GM19240 (cell line): ENCODE data around the gene MSRB3.

ENCODE experiments used
- DNase-seq: peaks from one replicate; pipeline ENCODE4 v3.0.0; 2011; ENCODE audit warnings: low spot score; ENCODE audit not compliant: insufficient read length

The MSRB3 gene

DNA sequence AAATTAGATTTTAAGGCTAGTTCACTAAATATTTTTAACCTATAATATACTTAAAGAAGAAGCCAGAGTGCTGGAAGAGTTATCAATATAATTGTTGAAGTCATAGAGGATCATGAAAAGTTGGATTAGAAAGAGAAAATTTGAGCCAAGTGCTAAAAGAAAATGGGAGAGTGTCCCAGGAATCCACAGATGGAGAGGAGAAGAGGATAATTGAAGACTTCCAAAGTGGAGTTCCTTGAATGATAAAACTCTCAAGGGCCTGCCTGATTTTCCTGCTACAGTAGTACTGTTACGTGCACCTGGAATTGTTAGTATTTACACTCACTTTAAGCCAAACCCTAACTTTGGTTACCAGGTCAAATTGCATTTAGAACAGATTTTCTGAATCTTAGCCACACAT is 113.2 kb downstream of the MSRB3 start:
- no peak for DNase-seq

DNA sequence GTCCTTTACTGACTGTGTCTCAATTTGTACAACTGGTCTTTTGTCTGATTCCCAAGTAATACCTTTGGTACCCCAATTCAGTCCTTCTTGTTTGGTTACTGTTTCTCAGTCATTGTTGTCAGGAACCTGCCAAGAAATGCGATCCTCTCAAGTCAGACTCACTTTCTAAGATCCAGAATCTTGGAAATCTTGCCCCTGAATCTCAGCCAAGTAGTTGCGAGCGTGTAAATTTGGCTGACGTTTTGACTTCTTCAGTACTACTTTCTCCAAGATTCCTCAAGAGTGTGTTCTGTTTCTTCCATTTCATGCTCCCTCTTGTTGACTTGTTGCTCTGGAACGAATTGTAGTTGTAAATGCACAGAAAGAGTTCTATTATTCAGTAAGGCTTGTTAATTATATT is 114.0 kb downstream of the MSRB3 start:
- DNase-seq: no peak

DNA sequence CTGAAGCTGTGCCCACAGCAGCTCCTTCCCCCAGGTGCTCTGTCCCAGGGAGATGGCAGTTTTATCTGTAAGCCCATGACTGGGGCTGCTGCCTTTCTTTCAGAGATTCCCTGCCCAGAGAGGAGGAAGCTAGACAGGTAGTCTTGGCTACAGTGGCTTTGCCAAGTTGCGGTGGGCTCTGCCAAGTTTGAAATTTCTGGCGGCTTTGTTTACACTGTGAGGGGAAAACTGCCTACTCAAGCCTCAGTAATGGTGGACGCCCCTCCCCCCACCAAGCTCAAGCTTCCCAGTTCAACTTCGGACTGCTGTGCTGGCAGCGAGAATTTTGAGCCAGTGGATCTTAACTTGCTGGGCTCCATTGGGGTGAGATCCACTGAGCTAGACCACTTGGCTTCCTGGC is 124.7 kb downstream of the MSRB3 start:
- no peak for DNase-seq

DNA sequence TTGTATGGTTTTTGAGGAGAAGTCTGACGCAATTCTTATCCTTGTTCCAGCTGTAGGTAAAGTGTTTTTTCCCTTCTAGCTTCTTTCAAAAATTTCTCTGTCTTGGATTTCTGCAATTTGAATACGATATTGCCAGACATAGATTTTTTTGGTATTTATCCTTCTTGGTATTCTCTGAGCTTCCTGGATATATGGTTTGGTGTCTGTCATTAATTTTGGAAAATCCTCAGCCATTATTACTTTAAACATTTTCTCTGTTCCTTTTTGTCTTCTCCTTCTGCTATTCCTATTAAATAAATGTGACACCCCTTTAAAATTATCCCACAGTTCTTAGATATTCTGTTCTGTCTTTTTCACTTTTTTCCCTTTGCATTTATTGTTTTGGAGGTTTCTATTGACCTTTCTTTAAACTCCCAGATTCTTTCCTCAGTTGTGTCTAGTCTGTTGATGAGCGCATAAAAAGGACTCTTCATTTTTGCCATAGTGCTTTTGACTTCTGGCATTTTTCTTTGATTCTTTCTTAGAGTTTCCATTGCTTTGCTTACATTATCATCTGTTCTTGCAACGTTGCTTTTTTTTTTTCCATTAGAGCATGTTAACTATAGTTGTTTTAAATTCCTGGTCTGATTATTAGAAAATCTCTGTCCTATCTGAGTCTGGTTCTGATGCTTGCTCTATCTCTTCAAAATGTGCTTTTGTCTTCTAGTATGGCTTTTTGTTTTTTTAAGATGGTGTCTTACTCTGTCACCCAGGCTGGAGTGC is 129.1 kb downstream of the MSRB3 start:
- no peak for DNase-seq

DNA sequence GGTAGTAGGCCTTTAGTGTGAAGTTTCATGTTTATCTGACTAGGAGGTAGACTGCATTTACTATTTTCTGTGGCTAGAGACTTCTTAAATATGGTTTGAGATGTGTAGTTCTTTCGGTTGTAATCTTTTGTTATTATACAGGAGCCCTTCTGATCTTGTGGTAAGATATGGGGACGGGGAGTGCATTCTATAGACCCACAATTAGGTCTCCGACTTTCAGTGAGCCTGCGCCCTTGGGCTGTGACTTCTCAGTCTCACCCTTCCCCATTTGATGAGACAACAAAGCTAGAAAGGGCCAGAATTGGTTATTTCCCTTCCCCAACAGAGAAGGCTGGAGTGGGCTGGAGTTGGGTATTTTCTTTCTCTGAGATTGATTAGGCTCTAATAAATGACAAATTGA is 130.0 kb downstream of the MSRB3 start:
- DNase-seq: no peak

DNA sequence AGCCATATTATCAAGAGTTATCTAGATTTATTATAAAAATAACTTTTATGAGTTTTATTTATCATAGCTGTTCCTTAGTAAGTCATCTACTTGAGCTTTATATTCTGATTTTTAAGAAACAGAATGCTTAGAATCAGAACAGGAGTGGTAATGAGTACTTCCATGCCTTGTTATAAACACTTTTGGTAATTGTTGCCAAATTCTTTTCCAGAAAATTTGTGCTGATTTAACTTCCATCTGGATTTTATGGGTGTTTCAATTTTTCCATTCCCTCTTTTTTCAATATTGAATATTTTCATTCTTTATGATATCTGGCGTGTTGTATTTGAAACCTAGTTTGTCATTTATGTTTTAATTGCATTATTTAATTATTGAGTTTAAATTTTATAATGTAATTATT is 131.2 kb downstream of the MSRB3 start:
- DNase-seq: no peak

DNA sequence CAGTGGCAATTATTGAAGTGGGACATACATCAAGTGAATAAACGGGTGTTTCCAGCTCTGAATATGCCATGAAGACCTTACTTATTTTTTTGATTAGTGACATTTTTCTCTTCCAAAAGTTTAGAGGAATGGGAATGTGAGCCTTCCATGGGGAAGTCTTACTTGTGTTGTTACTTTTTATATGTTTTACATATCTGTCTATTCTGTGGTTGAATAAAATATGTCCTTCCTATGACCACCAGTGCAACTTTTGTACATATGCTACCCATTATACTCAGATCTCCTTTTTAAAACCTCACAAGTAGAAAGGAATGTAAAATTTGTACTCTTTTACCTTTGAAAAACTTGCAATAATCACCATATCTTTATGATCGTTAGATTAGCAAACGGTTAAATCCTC is 132.7 kb downstream of the MSRB3 start:
- no peak for DNase-seq

DNA sequence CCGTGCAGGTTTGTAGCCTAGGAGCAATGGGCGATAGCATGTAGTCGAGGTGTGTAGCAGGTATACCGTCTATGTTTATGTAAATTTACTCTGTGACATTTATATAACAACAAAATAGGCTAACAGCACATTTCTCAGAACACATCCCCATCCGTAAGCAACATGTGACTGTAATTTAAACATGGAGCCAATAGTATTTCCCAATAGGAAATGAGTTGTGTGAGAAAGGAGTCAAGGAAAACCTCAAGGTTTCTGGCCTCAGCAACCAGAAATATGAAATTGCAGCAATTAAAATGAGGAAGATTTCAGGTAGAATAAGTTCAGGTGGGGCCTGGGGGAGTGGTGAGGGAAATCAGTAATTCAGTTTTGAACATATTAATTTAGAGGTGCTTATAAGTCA is 136.0 kb downstream of the MSRB3 start:
- no peak for DNase-seq

DNA sequence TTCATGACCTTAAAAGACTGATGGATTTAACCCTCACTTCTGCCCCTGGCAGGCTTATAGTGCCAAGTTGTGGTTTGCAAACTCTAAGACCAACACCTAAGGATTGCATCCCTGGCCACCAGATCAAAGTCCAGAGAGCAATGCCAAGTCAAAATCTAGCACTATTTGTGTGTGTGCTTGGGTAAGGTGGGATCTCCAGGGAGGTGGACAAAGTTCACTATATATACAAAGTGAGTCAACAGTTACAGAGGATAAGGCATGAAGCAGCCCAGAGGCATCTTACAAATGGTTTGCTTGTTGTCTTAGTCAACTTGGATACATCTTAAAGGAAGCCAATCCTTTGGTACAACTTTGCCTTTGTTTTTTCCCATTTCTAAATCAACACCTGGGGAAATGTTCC is 137.3 kb downstream of the MSRB3 start:
- DNase-seq: no peak

DNA sequence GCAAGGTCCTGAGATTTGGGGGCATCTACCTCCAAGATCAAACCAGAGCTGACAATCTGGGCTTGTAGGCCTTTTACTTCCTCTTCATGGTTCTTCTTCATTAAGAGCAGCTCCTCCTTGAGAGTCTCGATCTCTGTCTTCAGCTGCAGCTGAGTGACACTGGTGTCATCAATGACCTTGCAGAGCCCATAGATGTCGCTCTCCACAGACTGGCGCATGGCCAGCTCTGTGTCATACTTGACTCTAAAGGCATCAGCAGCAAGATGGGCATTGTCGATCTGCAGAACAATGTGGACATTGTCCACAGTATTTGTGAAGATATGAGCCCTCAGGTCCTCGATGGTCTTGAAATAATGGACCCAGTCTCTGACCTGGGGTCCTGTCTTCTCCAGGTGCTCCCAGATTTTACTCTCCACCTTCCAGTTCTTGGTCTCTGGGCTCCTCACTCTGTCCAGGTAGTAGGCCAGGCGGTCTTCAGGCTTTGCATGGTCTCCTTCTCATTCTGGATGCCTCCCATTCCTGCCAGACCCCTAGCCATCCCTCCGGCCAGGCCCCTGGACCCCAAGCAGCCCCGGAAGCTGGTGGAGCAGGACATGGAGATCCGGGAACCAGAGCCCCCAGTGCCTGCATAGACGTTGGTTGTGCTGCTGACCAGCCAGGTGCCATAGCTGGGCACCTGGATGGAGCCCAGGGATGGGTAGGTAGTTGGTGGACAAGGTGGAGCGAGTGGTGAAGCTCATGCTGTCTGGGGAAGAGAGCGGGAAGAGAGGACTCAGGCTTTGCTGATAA is 141.0 kb downstream of the MSRB3 start:
- no peak for DNase-seq

DNA sequence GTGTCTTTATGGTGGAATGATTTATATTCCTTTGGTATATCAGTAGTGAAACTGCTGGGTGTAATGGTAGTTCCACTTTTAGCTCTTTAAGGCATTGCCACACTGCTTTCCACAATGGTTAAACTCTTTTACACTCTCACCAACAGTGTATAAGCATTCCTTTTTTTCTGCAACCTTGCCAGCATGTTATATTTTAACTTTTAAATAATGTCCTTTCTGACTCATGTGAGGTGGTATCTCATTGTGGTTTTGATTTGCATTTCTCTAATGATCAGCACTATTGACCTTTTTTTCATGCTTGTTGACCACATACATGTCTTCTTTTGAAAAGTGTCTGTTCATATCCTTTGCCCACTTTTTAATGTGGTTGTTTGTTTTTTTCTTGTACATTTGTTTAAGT is 142.5 kb downstream of the MSRB3 start:
- DNase-seq: no peak

DNA sequence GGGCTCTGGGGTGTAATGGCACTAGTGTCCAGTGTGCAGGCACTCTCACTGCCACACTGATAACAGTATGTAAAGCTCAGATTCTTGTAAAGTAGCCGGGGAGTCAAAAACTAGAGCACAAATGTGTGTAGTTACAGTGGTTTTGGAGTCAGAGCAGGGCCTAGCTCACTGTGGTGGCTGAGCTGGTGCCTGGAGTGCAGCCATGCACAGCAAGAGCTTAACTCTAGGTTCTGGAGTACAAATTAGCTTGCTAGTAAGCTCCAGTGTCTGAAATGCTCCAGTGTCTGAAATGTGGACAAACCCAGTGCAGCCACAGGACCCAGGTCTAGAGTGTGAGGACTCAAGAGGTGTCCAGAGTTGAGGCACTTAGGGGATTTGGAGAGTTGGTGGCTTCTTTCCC is 149.2 kb downstream of the MSRB3 start:
- DNase-seq: no peak

DNA sequence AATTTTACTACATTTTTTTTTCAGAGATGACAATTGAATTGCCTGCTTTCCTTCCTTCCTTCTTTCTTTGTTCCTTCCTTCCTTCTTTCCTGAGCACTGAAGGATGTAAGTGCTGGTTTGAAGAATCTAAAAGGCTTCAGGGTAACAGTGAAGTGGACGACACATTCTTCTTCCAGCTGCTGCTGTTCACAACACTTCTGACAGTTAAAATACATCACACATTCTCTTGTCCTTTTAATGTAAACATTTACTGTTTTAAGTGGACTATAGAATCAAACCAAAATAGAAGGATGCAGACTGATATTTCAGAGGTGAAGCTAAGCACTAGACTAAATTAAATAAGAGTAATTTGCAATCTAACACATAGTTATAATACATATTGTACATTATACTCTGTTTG is 151.5 kb downstream of the MSRB3 start:
- no peak for DNase-seq

DNA sequence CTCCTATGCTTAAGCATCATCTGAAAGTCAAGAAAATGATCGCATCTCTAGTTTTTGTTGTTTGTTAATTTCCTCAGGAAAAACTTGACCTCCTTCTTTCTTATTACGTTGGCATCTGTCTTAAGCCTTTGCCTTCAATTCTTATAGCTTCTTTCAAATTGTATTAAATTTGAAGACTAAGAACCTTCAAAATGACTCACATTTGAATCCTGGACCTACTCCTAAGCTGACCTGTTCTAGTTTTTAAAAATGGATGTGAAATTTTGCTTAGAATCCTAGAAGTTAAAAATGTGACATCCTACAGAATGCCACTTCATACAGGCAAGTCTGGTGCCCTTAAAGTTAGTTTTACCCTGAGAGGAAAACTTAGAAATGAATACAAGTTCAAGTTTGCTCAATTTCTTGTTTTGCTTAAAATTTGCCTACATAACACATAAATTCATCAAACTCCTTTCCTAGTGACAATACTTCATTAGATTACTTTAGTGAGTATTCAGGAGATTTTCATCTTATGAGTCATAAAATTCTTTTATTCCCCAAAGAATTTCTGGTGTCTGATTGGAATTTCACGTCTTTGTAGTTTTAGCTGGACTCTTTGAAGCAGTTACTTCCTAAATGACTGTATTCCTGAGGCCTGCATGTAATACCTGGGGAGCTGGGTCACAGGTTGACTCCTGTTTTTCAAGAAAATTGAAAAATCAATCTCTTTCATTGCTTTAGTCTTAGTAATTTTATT is 152.3 kb downstream of the MSRB3 start:
- DNase-seq: no peak

DNA sequence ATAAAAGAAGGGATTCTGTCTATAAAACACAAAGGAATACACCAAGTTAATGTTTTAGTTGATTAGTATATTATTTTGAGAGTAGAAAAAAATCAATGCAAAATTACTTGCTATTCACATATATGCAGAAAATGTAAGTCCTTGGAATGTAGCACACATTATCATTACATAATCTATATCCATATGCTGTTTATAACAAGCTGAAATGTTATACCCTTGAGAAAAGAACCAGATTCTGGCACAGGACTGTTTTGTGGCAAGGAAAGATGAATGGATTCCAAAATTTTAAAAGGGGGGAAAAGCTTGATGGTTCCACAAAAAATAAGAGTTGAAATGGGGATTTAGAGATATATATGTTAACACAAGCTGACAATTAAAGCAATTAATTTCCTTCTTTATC is 153.6 kb downstream of the MSRB3 start:
- no peak for DNase-seq

DNA sequence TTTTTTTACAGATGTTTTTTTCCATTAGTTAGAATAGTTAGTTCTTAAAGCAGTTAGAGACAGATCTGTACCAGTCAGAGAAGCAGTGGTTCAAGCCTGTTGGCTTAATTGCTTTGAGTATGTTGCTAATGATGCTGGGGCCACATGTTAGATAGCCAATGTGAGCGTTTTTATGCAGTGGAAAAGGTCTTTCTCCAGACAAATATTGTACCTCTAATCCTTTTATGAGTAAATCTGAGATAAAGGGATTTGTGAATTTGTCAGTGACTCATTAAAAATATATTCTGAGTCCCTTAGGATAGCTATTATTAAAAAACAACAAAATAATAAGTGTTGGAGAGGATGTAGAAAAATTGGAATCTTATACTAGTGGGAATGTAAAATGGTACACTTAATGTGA is 154.2 kb downstream of the MSRB3 start:
- no peak for DNase-seq

DNA sequence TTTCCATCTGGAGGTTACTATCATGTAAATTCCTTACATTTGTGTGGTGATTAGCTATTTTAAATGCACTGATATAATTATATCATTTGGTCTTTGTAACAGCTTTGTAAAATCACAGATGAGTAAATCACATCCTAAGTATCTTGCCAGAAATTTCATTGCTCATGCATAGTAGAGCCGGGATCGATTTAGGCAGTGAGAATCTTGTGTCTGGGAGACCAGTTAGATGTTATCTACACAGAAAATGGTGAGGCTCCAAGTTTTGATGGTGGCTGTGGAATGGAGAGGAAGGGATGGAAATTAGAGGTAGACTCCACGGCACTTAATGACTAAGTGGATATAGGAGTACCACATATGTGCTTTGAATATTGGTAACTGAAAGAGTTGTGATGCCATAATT is 156.3 kb downstream of the MSRB3 start:
- DNase-seq: no peak

DNA sequence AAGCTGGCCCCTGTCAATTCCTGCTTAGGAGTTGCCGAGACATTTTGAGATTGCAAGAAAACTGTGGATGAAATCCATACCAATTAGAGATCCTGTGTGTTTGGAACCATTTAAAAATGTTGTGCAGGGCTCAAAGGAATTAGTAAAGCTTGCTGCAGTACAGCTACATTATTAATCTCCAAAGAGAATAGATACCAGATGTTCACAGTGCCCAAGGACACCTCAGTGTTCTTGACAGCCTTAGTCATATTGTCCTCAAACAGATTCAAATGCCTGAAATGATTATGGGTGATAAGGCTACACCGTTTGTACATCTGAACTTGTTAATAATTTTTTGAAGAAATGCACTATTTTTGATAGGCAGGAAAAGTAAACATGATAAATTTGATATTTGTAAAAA is 164.6 kb downstream of the MSRB3 start:
- DNase-seq: no peak

DNA sequence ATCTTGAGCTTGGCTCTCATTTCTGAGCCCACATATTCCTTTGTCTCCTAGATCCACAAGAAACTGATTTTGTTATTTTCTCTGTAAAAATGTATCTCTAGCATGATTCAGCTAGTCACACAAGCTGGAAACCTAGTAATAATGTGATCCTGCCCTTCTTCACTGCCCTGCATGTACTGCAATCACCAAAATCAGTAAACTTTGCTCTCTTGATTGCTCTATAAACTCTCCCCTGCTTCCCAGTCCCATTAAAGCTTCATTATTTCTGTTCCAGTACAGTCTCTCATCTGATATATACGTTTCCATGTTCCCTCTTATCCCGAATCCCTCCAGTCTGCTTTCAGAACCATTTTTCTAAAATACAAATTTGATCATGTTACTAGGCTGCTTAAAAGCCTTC is 166.5 kb downstream of the MSRB3 start:
- no peak for DNase-seq

DNA sequence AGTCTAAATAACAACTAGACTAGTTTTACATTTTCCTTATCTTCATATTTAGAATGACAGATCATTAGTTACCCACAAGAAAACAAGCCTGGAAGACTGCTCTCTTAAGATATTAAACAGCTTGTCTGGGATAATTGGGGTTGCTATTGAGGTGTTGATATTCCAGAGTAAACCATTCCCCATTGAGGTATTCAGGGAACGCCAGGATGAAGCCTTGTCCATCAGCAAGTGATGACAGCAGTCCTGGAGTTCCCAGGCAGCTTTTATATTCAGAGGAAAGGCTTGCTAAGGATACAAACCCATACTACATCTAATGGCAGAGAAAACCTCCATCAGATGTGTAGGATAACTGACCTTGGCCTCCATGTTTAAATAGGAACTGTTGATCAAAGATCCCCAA is 168.4 kb downstream of the MSRB3 start:
- no peak for DNase-seq

DNA sequence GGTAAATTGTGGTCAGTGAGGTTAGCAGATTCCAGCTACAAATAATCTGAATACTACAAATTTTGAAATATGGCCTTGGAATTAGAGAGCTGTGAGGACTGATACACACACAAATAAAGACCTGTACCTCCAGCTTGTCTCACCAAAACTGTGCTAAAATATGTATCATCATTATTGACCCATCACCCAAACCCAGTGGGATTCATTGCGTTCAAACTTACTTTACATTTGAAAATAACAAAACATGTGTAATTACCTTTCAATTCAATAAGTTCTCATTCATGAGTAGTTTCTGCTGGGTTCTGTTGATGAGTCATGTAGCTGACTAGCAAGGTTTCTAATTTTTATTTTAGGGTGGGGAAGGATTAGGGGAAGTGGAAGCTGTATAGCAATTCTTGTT is 170.9 kb downstream of the MSRB3 start:
- no peak for DNase-seq

DNA sequence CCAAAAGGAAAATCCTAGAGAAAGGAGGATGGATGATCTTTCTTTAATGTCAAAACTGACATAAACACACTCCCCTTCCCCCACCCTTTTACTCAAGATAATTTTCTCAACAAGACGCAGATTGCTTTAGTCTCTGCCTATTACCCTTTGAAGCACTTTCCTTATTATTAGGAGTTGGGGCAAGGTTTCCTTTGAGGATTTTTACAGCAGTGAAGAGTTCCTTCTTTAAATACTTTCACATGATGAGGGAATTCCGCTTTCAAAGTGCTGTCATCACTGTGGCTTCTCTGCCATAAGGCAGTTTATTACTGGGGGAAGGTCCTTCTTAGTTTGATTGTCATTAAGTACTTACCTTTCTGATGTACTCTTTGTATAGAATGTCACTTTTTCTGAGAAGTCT is 172.1 kb downstream of the MSRB3 start:
- DNase-seq: no peak
